HepG2 (cell line): Measurements from ENCODE around the gene NFE2L1. TPM values are rescaled to one million over a fixed set of nuclear protein-coding genes. Genes with fewer than 3 reads are reported as not detected.
A peak's percentile ranks its signal among the peaks of the same experiment; 100 is the strongest.

Experiments used
- HNF4A ChIP-seq: sonication (generic); formaldehyde crosslinking; IDR thresholded peaks from 2 replicates; pipeline ENCODE4 v1.4.0; 2020; ENCODE audit warnings: missing genetic modification reagents
- KLF12 ChIP-seq: sonication (generic); formaldehyde crosslinking; IDR thresholded peaks from 2 replicates; pipeline ENCODE4 v1.4.0; 2020; ENCODE audit warnings: missing genetic modification reagents, borderline replicate concordance
- MXI1 ChIP-seq: IDR thresholded peaks from 3 replicates; pipeline ENCODE4 v1.6.1; 2012; ENCODE audit warnings: low read depth, low read length, inconsistent platforms, borderline replicate concordance
- THAP11 ChIP-seq: IDR thresholded peaks from 2 replicates; pipeline ENCODE4 v1.6.1; 2016; ENCODE audit warnings: missing biosample characterization, missing genetic modification reagents
- ZNF180 ChIP-seq: sonication (generic); formaldehyde crosslinking; IDR thresholded peaks from 2 replicates; pipeline ENCODE4 v1.4.0; 2020; ENCODE audit warnings: low read depth, missing genetic modification reagents, borderline replicate concordance
- ZNF572 ChIP-seq: sonication (generic); formaldehyde crosslinking; IDR thresholded peaks from 2 replicates; pipeline ENCODE4 v1.5.1; 2020; ENCODE audit warnings: mild to moderate bottlenecking, missing genetic modification reagents
- ZNF777 ChIP-seq: sonication (generic); formaldehyde crosslinking; IDR thresholded peaks from 2 replicates; pipeline ENCODE4 v1.4.0; 2020; ENCODE audit warnings: missing genetic modification reagents
- ZNF788 ChIP-seq: sonication (generic); formaldehyde crosslinking; IDR thresholded peaks from 2 replicates; pipeline ENCODE4 v1.5.0; 2020; ENCODE audit warnings: mild to moderate bottlenecking, missing genetic modification reagents, borderline replicate concordance
- ZSCAN22 ChIP-seq: sonication (generic); formaldehyde crosslinking; IDR thresholded peaks from 2 replicates; pipeline ENCODE4 v1.4.0; 2020; ENCODE audit warnings: mild to moderate bottlenecking, missing genetic modification reagents
- polyA plus RNA-seq, 8 experiments: library from polyadenylated mRNA; depleted of rRNA in 3 of 8; stranded (reverse) in 7 of 8; unstranded in 1 of 8; fragments of >200 nt; fragmentation: Illumina TruSeq in 4 of 8; extraction: Trizol in 4 of 8; gene quantifications; 2 replicates each; pipeline versions ENCODE4 v1.2.1 to v1.2.3, GENCODE V29; 2011 to 2016; ENCODE audit warnings: low read depth in 4 of 8, missing spikeins in 1 of 8, mixed read lengths in 1 of 8; ENCODE audit not compliant: insufficient read depth in 1 of 8
- total RNA-seq, 5 experiments: library from RNA; depleted of rRNA; stranded (reverse); fragments of >200 nt; fragmentation: Illumina TruSeq; extraction: Trizol; gene quantifications; 2 replicates each; pipeline ENCODE4 v1.2.3, GENCODE V29; 2016; ENCODE audit warnings: low read depth in 1 of 5
- TF ChIP-seq, protein P1 (sequence below): sonication (generic); formaldehyde crosslinking; IDR thresholded peaks from 2 replicates; pipeline ENCODE4 v1.5.1; 2020; ENCODE audit warnings: missing genetic modification reagents, mild to moderate bottlenecking, borderline replicate concordance
- TF ChIP-seq, protein P2 (sequence below): sonication (generic); formaldehyde crosslinking; IDR thresholded peaks from 2 replicates; pipeline ENCODE4 v1.8.0; 2022; ENCODE audit warnings: low read depth, missing genetic modification reagents
- TF ChIP-seq, protein P3 (sequence below): IDR thresholded peaks from 2 replicates; pipeline ENCODE4 v1.6.1; 2016
- TF ChIP-seq, protein P4 (sequence below): sonication (generic); formaldehyde crosslinking; IDR thresholded peaks from 2 replicates; pipeline ENCODE4 v1.4.0; 2020; ENCODE audit warnings: mild to moderate bottlenecking, missing genetic modification reagents
- TF ChIP-seq, protein P5 (sequence below): sonication (generic); formaldehyde crosslinking; IDR thresholded peaks from 2 replicates; pipeline ENCODE4 v1.4.0; 2020; ENCODE audit warnings: missing genetic modification reagents, borderline replicate concordance
- TF ChIP-seq, protein P6 (sequence below): IDR thresholded peaks from 2 replicates; pipeline ENCODE4 v1.4.0; 2020; ENCODE audit warnings: mild to moderate bottlenecking, missing genetic modification reagents

Gene NFE2L1
- total and polyA plus RNA-seq, 2 of the 13 experiments (the other 11 are each of a cell fraction or from before 2014, with no cell fraction given): 67.0 to 234 TPM

DNA sequence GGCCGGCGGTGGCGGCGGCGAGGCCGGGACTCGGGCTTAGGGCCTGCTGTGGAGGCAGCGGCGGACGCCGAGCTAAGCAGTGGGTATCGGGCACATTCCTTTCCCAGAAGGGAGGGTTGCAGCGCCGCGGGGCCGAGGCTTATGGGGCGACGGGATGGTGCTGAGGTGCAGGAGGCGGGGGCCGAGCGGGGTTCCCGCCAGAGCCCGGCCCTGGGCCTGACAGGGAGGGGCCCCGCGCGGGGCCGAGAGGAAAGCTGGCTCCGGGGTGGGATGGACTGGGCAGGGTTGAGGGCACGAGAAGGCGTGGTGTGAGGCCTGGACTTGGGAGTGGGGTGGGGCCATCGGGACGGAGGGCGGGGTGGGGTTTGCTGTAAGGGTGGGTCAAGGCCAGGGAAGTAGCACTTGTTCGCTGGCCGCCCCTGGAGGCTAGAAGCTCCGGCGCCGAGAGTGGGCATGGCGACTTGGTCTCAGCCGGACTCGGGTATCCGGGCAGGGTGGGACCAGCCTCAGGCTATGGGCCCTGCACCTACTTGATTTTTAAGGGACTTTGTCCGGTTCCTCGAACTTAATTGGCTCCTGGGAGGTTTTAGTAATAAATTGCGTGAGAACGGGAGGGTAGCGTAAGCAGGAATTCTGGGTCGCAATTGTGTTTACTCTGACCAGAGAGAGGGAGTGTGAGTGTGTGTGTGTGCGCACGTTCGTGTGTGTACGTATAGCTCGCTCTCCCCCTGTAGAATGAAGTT is 396 bp downstream of the NFE2L1 start (continued):
- TF ChIP-seq, protein P1, sequence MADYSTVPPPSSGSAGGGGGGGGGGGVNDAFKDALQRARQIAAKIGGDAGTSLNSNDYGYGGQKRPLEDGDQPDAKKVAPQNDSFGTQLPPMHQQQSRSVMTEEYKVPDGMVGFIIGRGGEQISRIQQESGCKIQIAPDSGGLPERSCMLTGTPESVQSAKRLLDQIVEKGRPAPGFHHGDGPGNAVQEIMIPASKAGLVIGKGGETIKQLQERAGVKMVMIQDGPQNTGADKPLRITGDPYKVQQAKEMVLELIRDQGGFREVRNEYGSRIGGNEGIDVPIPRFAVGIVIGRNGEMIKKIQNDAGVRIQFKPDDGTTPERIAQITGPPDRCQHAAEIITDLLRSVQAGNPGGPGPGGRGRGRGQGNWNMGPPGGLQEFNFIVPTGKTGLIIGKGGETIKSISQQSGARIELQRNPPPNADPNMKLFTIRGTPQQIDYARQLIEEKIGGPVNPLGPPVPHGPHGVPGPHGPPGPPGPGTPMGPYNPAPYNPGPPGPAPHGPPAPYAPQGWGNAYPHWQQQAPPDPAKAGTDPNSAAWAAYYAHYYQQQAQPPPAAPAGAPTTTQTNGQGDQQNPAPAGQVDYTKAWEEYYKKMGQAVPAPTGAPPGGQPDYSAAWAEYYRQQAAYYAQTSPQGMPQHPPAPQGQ (CRISPR knock-in tag): 0 out of 2 replicates have a peak, but pooled peaks have one; percentile 81
- TF ChIP-seq, protein P2, sequence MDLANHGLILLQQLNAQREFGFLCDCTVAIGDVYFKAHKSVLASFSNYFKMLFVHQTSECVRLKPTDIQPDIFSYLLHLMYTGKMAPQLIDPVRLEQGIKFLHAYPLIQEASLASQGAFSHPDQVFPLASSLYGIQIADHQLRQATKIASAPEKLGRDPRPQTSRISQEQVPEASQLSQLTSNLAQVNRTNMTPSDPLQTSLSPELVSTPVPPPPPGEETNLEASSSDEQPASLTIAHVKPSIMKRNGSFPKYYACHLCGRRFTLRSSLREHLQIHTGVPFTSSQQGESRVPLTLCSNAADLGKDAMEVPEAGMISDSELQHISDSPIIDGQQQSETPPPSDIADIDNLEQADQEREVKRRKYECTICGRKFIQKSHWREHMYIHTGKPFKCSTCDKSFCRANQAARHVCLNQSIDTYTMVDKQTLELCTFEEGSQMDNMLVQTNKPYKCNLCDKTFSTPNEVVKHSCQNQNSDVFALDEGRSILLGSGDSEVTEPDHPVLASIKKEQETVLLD (CRISPR knock-in tag): peak; percentile 40; the same call in 1 of the 2 replicates
- no peak; the same call in 1 of the 2 replicates for TF ChIP-seq ZNF788 (CRISPR knock-in tag)
- TF ChIP-seq, protein P3, sequence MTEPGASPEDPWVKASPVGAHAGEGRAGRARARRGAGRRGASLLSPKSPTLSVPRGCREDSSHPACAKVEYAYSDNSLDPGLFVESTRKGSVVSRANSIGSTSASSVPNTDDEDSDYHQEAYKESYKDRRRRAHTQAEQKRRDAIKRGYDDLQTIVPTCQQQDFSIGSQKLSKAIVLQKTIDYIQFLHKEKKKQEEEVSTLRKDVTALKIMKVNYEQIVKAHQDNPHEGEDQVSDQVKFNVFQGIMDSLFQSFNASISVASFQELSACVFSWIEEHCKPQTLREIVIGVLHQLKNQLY (CRISPR knock-in tag): peak; percentile 10; the same call in 1 of the 2 replicates
- TF ChIP-seq, protein P4, sequence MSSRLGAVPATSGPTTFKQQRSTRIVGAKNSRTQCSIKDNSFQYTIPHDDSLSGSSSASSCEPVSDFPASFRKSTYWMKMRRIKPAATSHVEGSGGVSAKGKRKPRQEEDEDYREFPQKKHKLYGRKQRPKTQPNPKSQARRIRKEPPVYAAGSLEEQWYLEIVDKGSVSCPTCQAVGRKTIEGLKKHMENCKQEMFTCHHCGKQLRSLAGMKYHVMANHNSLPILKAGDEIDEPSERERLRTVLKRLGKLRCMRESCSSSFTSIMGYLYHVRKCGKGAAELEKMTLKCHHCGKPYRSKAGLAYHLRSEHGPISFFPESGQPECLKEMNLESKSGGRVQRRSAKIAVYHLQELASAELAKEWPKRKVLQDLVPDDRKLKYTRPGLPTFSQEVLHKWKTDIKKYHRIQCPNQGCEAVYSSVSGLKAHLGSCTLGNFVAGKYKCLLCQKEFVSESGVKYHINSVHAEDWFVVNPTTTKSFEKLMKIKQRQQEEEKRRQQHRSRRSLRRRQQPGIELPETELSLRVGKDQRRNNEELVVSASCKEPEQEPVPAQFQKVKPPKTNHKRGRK (CRISPR knock-in tag): no peak
- TF ChIP-seq, protein P5, sequence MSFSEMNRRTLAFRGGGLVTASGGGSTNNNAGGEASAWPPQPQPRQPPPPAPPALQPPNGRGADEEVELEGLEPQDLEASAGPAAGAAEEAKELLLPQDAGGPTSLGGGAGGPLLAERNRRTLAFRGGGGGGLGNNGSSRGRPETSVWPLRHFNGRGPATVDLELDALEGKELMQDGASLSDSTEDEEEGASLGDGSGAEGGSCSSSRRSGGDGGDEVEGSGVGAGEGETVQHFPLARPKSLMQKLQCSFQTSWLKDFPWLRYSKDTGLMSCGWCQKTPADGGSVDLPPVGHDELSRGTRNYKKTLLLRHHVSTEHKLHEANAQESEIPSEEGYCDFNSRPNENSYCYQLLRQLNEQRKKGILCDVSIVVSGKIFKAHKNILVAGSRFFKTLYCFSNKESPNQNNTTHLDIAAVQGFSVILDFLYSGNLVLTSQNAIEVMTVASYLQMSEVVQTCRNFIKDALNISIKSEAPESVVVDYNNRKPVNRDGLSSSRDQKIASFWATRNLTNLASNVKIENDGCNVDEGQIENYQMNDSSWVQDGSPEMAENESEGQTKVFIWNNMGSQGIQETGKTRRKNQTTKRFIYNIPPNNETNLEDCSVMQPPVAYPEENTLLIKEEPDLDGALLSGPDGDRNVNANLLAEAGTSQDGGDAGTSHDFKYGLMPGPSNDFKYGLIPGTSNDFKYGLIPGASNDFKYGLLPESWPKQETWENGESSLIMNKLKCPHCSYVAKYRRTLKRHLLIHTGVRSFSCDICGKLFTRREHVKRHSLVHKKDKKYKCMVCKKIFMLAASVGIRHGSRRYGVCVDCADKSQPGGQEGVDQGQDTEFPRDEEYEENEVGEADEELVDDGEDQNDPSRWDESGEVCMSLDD (CRISPR knock-in tag): peak; percentile 23; the same call in 1 of the 2 replicates
- TF ChIP-seq ZNF572 (CRISPR knock-in tag): peak; percentile 17; the same call in 1 of the 2 replicates
- TF ChIP-seq ZNF777 (CRISPR knock-in tag): no peak; the same call in 1 of the 2 replicates
- no peak; the same call in 1 of the 3 replicates for TF ChIP-seq MXI1
- TF ChIP-seq, protein P6, sequence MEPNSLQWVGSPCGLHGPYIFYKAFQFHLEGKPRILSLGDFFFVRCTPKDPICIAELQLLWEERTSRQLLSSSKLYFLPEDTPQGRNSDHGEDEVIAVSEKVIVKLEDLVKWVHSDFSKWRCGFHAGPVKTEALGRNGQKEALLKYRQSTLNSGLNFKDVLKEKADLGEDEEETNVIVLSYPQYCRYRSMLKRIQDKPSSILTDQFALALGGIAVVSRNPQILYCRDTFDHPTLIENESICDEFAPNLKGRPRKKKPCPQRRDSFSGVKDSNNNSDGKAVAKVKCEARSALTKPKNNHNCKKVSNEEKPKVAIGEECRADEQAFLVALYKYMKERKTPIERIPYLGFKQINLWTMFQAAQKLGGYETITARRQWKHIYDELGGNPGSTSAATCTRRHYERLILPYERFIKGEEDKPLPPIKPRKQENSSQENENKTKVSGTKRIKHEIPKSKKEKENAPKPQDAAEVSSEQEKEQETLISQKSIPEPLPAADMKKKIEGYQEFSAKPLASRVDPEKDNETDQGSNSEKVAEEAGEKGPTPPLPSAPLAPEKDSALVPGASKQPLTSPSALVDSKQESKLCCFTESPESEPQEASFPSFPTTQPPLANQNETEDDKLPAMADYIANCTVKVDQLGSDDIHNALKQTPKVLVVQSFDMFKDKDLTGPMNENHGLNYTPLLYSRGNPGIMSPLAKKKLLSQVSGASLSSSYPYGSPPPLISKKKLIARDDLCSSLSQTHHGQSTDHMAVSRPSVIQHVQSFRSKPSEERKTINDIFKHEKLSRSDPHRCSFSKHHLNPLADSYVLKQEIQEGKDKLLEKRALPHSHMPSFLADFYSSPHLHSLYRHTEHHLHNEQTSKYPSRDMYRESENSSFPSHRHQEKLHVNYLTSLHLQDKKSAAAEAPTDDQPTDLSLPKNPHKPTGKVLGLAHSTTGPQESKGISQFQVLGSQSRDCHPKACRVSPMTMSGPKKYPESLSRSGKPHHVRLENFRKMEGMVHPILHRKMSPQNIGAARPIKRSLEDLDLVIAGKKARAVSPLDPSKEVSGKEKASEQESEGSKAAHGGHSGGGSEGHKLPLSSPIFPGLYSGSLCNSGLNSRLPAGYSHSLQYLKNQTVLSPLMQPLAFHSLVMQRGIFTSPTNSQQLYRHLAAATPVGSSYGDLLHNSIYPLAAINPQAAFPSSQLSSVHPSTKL (CRISPR knock-in tag): peak; percentile 43
- TF ChIP-seq THAP11 (CRISPR knock-in tag): no peak; the same call in none of the 2 replicates
- peak; percentile 75 for TF ChIP-seq KLF12 (CRISPR knock-in tag)
- TF ChIP-seq HNF4A: peak; percentile 30
- no peak for TF ChIP-seq ZNF180 (CRISPR knock-in tag)
- no peak for TF ChIP-seq ZSCAN22 (CRISPR knock-in tag)
